Esophagus muscularis mucosa (tissue), 4 donors: ENCODE data around the gene CCDC122. TPM values are rescaled to one million over a fixed set of nuclear protein-coding genes. Genes with fewer than 3 reads are reported as not detected.

Source experiments
- DNase-seq: peaks from one replicate; pipeline ENCODE4 v3.0.0-alpha.2; 2017; ENCODE audit errors: extremely low spot score
- H3K27ac ChIP-seq, 4 donors: fragments of 200-600 bp; sonication (generic); replicated peaks in 1 of 4; 1 replicate in 3 of 4; 2 replicates in 1 of 4; pipeline ENCODE4 v1.5.1; 2016 to 2019; ENCODE audit warnings: mild to moderate bottlenecking in 1 of 4
- H3K27me3 ChIP-seq, 4 donors: fragments of 200-600 bp; sonication (generic); one replicate each; pipeline versions ENCODE4 v1.5.1 to v1.6.0; 2016 to 2019
- H3K36me3 ChIP-seq, 4 donors: fragments of 200-600 bp; sonication (generic); one replicate each; pipeline ENCODE4 v1.5.1; 2016 to 2019
- H3K4me1 ChIP-seq, 4 donors: fragments of 200-600 bp; sonication (generic); one replicate each; pipeline ENCODE4 v1.5.1; 2016 to 2019
- H3K4me3 ChIP-seq, 4 donors: fragments of 200-600 bp; sonication (generic); 1 replicate in 2 of 4; 2 replicates in 2 of 4; pipeline ENCODE4 v1.5.1; 2016 to 2019; ENCODE audit warnings: mild to moderate bottlenecking in 4 of 4, moderate library complexity in 1 of 4
- H3K9me3 ChIP-seq, 4 donors: fragments of 200-600 bp; sonication (generic); 1 replicate in 3 of 4; 2 replicates in 1 of 4; pipeline ENCODE4 v1.5.1; 2016 to 2019
- CTCF ChIP-seq, 3 experiments: fragments of 200-600 bp in 2 of 3; fragments of 450-650 bp in 1 of 3; sonication (generic) in 2 of 3; IDR thresholded peaks; one replicate each; pipeline ENCODE4 v1.5.1; 2017 to 2019; ENCODE audit warnings: antibody characterized with exemption in 3 of 3, mild to moderate bottlenecking in 2 of 3, moderate library complexity in 1 of 3
- EP300 ChIP-seq: sonication (generic); formaldehyde crosslinking; IDR thresholded peaks from one replicate; pipeline ENCODE4 v1.6.1; 2017; ENCODE audit warnings: antibody characterized with exemption
- POLR2A ChIP-seq: fragments of 450-650 bp; IDR thresholded peaks from one replicate; pipeline ENCODE4 v1.6.1; 2017; ENCODE audit warnings: antibody characterized with exemption, moderate library complexity, mild to moderate bottlenecking, low read depth
- POLR2AphosphoS5 ChIP-seq, 2 donors: sonication (generic); formaldehyde crosslinking; IDR thresholded peaks; one replicate each; pipeline ENCODE4 v1.6.1; 2017; ENCODE audit warnings: antibody characterized with exemption in 2 of 2
- WGBS: methylation state at CpG from one replicate; pipeline ENCODE4 v1.1.5; 2018; 5-methylcytosine and 5-hydroxymethylcytosine counted together
- intact Hi-C: fragments of 100-400 bp; cut with DNase I; formaldehyde crosslinking; loops from one replicate; pipeline ENCODE4 v1.15.1; 2023
- total RNA-seq, 4 donors: library from RNA; depleted of rRNA; stranded (reverse); fragments of >200 nt; gene quantifications; one replicate each; pipeline versions ENCODE4 v1.1.0 to v1.2.1, GENCODE V29; 2016

The CCDC122 gene
- total RNA-seq, 4 donors from 2014 or later = 2.1 to 13.2 (median 3.2) TPM

DNA sequence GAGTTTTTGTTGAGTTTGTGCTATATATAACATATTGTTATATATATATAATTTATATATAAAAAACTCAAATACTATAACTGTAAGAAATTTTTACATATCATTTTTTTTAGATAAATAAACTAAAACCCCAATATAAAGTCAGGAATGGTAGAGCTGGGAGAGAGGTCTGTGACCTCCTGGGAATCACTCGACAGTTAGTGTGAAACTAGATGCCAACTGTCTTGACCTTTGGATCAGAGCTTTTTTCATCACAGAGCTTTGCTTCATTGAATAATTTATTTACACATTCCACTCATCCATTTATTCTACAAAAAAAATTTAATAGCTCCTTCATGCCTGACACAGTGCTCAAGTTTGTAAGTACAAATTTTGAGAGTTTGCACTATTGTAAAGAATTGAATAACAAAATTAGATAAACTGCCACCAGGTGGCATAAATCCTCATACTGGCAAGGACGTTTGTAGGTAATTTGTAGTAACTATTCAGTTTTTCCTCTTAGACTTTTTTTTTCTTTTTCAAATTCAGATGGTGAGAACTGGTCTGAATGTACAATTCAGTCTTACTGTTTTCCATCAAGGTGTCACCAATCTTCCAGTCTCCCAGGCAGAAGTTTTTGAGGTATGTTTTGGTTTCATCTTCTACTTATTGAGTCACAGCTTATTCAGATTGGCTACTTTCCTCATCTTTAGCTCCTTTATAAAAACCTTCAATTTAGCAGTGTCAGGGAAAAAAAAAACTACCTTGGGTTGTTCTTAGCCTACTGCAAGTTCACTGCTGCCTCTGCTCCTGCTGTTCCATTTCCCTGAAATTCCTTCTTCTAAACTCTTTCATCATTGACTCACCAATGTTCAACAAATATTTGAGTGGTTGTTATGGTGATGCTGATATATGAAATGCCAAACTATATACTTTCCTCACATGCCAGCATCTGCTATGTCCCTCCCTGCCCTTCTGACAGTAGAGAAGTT lies 28.9 kb upstream of the CCDC122 start:
- peak; percentile 54 to 57 (median 56) for TF ChIP-seq CTCF (IDR thresholded peaks at IDR 0.05)
- no peak for TF ChIP-seq EP300
- Histone ChIP-seq H3K27me3 (no peaks in the 10 kb centered on the region), H3K4me1 (peaks cover 15 to 34% (median 21%) of the 10 kb centered on the region in 4 donors), H3K4me3 (no peak overlapping the region), H3K9me3 (no peaks in the 10 kb centered on the region), H3K27ac (peak overlapping the region in 1 of 4 donors; percentile 1), H3K36me3 (no peaks in the 10 kb centered on the region)
- DNase-seq = no peak
- intact Hi-C loops = loop anchor here (5.0 to 10.0 kb wide), 4 partner anchors 139 to 1064 kb away; no protein-coding TSS in a partner anchor
- WGBS = 22% methylated on average over 2 of the region's 2 CpGs

GRCh38 chr13:43905435-43906031 lies 26.0 kb upstream of the CCDC122 start:
- intact Hi-C loops = loop anchor here (2.0 to 10.0 kb wide), 5 partner anchors 142 to 1067 kb away; no protein-coding TSS in a partner anchor
- no peak overlapping the region for H3K4me3 ChIP-seq
- H3K9me3 ChIP-seq = no peaks in the 10 kb centered on the region
- WGBS = 2% methylated on average over 3 of the region's 3 CpGs
- no peaks in the 10 kb centered on the region for H3K36me3 ChIP-seq
- DNase-seq = no peak
- no peaks in the 10 kb centered on the region for H3K27me3 ChIP-seq
- no peak overlapping the region for H3K27ac ChIP-seq
- peaks cover 10 to 25% (median 18%) of the 10 kb centered on the region in 4 donors for H3K4me1 ChIP-seq
- TF ChIP-seq CTCF (IDR thresholded peaks at IDR 0.05) (peak; percentile 83 to 88 (median 86)), EP300 (no peak)

- no peak for TF ChIP-seq POLR2AphosphoS5 (IDR thresholded peaks at IDR 0.05)
- no peak for TF ChIP-seq POLR2A
- no peak for TF ChIP-seq EP300
- no peak for TF ChIP-seq CTCF (IDR thresholded peaks at IDR 0.05)
- no peak overlapping the region for H3K4me3 ChIP-seq
- peaks cover 0 to 12% (median 10%) of the 10 kb centered on the region in 4 donors for H3K4me1 ChIP-seq
- H3K27me3 ChIP-seq = no peaks in the 10 kb centered on the region
- no peaks in the 10 kb centered on the region for H3K9me3 ChIP-seq
- no peak for DNase-seq
- 37% methylated on average over 2 of the region's 2 CpGs for WGBS
- intact Hi-C loops = no loop called here
- H3K36me3 ChIP-seq = peaks cover 0 to 7% (median 0%) of the 10 kb centered on the region in 4 donors
- H3K27ac ChIP-seq = peak overlapping the region in 2 of 4 donors; percentile 19 to 31
Measured at GRCh38 chr13:43895940-43896339, 16.4 kb upstream of the CCDC122 start.

GRCh38 chr13:43894438-43894837 lies 14.9 kb upstream of the CCDC122 start:
- intact Hi-C loops = no loop called here
- no peaks in the 10 kb centered on the region for H3K27me3 ChIP-seq
- no peak for DNase-seq
- no peak overlapping the region for H3K27ac ChIP-seq
- H3K9me3 ChIP-seq = no peaks in the 10 kb centered on the region
- no peak overlapping the region for H3K4me3 ChIP-seq
- TF ChIP-seq POLR2A (no peak), CTCF (IDR thresholded peaks at IDR 0.05) (peak in 1 of 3 experiments; percentile 7), EP300 (no peak)
- H3K4me1 ChIP-seq = peaks cover 0 to 12% (median 10%) of the 10 kb centered on the region in 4 donors
- peaks cover 0 to 16% (median 0%) of the 10 kb centered on the region in 4 donors for H3K36me3 ChIP-seq
